Globus pallidus (tissue), 1 donor: Measurements from ENCODE around the gene CYLD.

Source experiments
- DNase-seq: peaks from one replicate; pipeline ENCODE4 v3.0.0-alpha.2; 2015; ENCODE audit warnings: low spot score

CYLD gene

DNA sequence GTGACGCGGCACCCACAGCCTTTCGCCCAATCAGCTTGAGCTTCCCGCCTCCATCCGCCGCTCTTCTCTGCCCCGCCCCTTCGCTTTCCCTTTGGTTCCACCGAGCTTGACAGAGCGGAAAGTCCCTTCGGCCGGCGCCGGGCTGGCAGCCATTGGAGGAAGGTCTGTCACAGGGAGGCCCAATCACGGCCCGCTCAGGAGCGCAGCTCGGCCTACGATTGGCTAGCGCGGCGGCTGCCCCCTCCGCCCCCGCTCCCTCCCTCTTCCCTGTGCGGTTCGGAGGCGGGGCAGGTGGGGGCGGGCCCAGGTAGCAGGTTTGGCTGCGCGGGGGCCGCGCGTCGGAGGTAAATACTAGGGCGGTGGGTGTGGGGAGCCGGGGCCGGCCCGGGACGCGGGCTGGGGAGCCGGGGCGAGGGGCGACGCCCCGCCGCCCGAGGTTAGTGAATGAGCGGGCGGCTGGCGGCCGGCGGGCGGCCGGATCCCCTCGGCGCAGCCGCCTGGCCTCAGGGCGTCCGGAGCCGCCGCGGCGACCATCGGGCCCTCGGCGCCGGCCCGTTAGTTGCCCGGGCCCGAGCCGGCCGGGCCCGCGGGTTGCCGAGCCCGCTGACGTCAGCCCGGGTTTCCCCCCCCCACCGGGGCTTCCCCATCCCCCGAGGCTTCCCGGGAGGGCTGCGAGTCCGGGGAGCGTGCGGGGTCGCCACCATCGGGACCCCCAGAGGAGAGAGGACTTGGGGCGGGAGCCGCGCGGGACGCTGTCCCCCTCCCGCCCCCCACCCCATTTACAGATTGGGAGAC, at the start of gene CYLD:
Gene CYLD (plus strand): TSS at position 306 of the 795 bp plus-strand sequence. CDS start 7,613 bp downstream, outside the sequence.
- peak; percentile 100 for DNase-seq

DNA sequence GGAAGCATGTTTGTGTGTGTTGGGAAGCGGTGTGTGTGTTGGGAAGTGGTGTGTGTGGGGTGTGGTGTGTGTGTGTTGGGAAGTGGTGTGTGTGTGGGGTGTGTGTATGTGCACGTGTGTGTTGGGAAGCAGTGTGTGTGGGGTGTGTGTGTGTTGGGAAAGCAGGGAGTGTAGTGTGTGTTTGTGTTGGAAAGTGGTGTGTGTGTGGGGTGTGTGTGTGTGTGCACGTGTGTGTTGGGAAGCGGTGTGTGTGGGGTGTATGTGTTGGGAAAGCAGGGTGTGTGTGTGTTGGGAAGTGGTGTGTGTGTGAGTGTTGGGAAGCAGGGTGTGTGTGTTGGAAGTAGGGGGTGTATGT, 49.3 kb upstream of the CYLD start:
- DNase-seq, result no peak

DNA sequence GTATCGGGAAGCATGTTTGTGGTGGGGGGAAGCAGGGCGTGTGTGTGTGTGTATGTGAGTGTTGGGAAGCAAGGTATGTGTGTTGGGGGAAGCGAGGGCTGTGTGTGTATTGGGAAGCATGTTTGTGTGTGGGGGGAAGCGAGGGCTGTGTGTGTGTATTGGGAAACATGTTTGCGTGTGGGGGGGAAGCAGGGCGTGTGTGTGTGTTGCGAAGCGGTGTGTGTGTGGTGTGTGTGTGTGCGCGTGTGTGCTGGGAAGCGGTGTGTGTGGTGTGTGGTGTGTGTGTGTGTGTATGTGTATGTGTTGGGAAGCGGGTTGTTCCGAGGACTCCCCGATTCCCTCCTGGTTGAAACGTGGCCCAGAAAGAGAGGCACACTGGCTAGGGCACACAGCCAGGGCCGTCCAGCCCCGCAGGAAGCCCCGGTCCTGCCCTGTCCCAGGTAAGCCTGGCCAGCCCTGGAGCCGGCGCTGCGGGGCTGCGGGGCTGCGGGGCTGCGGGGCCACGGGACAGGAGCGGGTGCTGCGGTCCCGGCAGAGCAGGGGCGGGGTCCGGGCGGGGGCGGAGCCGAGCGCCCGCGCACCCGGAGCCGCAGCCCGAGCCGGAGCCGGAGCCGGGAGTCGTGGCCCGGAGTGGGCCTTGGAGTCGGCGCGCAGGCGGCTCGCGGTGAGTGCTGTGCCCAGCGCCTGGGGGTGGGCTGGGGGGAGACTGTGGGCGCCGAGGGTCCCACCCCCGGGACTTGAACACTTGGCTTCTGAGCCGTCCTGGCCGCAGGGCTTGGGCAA, 48.7 kb upstream of the CYLD start, which contains the start of gene NOD2:
Gene NOD2 (plus strand): TSS at position 608 of the 783 bp plus-strand sequence. CDS start 5,890 bp downstream, outside the sequence.
- DNase-seq, result no peak

DNA sequence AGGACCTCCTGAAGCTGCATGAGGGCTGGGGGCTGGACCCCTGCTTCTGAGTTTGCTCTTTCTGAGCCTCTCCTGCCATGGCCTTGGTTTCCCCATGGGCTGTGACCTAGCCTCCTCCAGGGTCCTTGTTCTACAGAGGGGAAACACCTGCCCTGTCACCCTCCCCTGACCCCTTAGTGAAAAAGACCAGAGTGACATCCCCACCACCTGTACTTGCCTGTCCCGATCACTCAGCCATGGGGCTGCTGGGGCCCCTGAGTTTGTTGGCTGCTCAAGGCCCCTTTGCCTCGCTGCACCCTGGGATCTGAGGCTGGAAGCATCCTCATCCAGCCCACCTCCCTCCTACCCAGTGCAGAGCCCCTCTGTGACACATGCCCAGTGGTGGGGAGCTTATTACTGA, 47.7 kb upstream of the CYLD start:
- DNase-seq, result no peak

GRCh38 chr16:50695017-50696000, 46.6 kb upstream of the CYLD start:
- DNase-seq, result peak; percentile 17

GRCh38 chr16:50696126-50696525, 45.8 kb upstream of the CYLD start:
- no peak for DNase-seq

- DNase-seq, result peak; percentile 14
Measured at GRCh38 chr16:50696575-50697420, 45.1 kb upstream of the CYLD start.

DNA sequence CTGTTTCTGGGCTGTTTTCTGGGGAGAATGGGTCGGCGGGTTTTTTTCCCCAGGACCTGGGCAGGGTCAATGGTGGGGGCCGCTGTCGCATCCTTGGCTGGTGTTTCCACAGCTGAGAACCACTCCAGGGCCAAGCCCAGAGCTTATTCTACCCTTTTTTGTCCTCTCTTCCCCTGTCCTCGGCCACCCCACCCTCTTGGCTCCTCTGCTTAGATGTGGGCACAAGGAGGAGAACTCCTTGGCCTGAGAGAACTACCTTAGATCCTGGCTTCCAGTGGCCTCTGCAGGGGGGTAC, 44.5 kb upstream of the CYLD start:
- no peak for DNase-seq

DNA sequence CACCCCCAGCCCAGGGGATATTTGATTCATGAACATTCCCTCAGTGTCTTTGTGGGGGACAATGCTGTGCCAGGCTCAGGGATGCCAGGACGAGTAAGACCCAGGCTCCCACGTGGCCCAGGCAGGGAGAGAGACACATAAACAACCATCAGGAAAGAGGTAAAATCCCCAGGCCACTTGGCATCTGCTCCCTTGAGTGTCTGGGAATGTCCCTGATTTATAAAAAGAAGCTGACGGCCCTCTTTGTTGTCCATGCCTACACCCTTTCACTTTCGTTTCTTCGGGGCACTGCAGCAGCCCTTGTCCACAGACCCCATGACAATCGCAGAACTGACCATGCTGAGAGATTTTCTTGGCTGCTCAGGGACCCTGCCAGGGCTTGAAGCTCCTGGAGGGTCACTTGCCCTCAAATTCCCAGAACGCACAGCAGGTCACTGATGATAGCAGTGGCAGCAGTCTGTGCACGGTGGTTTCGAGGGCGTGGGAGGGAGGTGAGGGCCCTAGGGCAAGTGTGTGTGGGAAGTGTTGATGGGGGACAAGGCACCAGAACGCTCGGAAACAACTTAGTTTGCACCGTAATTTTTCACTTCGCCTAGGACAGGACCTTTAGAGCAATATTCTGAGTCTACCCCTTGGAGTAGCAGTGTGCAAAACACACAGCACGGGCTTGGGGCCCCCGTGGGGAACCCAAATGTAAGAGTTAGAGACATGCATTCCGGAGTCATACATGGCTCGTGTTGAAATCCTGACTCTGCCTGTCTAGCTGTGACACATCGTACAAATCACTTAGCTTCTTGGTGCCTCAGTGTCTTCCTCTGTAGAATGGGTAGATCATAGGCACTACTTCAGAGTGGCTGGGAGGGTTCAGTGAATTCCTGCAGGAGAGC, 43.8 kb upstream of the CYLD start:
- DNase-seq, result peak; percentile 50

DNA sequence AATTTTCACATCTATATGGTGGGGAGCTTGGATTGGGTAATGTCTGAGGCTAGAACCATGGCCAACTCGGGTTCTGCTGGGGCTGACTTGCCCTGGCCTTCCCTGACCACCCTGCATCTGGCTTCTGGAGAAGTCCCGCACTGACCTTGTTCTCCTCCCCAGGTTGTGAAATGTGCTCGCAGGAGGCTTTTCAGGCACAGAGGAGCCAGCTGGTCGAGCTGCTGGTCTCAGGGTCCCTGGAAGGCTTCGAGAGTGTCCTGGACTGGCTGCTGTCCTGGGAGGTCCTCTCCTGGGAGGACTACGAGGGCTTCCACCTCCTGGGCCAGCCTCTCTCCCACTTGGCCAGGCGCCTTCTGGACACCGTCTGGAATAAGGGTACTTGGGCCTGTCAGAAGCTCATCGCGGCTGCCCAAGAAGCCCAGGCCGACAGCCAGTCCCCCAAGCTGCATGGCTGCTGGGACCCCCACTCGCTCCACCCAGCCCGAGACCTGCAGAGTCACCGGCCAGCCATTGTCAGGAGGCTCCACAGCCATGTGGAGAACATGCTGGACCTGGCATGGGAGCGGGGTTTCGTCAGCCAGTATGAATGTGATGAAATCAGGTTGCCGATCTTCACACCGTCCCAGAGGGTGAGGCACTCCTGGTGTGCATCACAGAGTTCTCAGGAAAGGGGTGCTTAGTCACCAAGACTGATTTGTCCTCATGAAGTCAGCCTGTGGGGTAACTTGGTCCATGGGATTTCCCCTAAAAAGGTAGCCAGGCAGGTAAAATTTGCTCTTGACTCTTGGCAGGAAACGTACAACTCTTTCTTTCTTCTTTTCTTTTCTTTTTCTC, 42.3 kb upstream of the CYLD start:
- DNase-seq, result no peak

- no peak for DNase-seq
Measured at GRCh38 chr16:50702725-50703124, 39.2 kb upstream of the CYLD start.

DNA sequence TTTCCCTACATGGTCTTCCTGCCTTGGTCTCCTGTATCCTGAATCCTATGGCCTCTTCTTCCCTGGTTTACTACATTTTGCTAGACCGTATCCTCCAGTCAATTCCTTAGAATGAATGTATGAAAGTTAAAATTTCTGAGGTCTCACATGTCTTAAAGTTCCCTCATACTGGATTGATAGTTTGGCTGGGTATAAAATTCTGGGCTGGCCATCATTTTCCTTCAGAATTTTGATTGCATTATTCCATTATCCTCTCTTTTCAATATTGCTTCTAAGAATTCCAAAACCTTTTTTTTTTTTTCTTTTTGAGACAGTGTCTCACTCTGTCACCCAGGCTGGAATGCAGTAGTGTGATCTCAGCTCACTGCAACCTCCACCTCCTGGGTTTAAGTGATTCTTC, 37.6 kb upstream of the CYLD start:
- no peak for DNase-seq

- no peak for DNase-seq
Measured at GRCh38 chr16:50705436-50706110, 36.3 kb upstream of the CYLD start.

DNA sequence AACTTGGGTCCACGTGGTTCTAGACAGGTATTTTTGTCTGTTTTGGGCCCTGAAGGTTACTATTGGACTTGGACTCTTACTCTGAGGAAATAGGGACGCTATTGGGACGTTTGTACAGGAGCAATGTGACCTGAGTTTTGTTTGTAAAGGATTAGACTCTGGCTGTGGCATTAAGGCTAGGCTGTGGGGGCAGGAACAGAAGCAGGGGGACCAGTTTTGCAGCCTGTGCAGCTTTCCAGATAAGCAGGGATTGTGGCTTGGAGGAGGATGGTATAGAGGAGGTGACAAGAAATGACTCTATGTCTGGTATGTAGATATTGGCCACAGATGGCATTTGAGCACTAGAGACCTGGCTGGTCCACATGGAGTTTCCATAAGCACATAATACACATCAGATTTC, 35.6 kb upstream of the CYLD start:
- DNase-seq, result no peak

DNA sequence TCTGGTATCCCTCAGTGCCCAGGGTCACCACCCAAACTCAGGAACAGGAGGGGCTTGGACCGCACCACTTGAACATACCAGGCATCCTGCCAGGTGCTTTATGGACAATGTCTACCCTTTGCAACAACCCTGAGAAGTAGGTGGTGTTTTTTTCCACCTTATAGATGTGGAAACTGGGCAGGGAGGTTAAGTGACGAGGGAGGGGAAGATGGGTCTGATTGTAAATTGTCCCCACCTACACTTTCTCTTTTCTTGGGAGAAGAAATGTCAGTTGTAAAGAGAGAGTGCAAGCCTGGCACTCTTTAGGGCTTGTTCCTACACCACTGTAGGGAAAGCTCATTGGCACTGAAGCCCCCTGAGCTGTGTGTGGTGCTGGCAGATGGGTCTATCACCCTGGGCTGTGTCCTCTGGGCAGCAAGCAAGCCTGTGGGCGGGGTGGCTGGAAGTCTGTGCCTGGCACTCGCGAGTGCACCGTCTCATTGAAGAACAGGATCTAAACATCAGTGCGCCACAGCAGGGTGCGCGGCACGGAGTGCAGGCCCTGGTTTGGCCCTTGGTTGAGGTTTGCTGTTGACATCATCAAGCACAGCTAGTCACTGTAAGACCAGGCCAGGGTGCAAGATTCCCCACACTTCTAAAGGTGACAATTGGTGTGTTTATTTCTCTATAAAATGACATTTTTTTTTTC, 33.4 kb upstream of the CYLD start:
- no peak for DNase-seq

DNA sequence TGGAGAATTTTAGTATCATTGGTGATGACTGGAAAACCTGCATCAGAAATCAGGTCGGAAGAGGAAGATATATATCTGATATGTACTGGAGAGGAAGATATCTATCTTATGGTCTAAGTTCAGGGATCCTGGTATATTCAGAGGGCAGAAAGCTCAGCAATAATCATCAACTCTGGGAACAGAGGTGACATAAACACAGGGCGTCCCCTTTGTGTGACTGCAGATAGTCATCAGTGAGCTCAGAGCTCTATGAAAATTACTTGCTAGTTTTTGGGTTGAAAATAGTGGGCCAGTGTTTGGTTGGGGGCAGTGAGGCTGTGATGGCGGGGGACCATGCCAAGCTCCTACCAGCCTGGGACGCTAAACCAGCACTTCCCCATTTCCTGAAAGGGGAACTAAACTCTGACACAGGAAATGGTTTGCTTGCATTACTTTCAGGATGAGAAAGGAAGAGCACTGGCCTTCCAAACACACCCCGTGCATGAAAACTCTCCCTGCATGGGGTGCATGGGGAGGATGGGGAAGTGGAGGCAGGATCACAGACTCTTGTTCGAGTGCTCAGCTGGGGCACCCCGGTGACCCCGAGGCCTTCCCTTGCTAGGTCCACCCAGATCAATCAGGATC, 32.7 kb upstream of the CYLD start:
- DNase-seq, result peak; percentile 47

DNA sequence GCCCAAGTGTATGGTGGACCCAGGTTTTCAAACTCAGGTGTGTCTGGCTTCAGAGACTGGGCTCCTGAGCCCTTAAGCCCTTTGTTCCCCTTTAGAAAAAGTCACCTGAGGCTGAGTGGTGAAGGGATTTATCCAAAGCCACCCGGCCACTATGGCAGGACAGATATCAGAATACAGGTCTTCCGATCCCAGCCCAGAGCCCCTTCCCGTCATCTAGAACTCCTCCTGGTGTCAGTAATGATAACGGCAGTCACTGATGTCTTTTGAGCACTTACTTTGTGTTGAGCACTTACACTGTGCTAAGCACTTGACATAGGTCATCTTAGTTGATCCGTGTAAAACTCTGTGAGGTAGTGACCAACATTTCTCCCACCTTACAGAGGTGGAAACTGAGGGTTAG, 31.9 kb upstream of the CYLD start:
- no peak for DNase-seq

GRCh38 chr16:50711040-50711439, 30.8 kb upstream of the CYLD start:
- no peak for DNase-seq
